A204.1 (cell line): ENCODE measurements around the gene PLEKHN1.
"Not testable (repeated sequence)": the region's sequence is repeated elsewhere in the genome, so short reads cannot be mapped to it uniquely, and the experiment has no call there.

Experiments
- FAIRE-seq: peaks from 2 replicates; lab custom pipeline; 2012; peaks lifted over from hg19 to GRCh38; lab: Jason Lieb, UNC

PLEKHN1 gene

GRCh38 chr1:1013105-1013921, 47.0 kb downstream of the PLEKHN1 start, which contains the start of gene ISG15:
ISG15 (plus strand) TSS chr1:1013497; CDS start chr1:1013574, 77 bp downstream.
- FAIRE-seq, result peak; percentile 78

- no peak for FAIRE-seq
Measured at GRCh38 chr1:1013922-1014648, 47.8 kb downstream of the PLEKHN1 start.

DNA sequence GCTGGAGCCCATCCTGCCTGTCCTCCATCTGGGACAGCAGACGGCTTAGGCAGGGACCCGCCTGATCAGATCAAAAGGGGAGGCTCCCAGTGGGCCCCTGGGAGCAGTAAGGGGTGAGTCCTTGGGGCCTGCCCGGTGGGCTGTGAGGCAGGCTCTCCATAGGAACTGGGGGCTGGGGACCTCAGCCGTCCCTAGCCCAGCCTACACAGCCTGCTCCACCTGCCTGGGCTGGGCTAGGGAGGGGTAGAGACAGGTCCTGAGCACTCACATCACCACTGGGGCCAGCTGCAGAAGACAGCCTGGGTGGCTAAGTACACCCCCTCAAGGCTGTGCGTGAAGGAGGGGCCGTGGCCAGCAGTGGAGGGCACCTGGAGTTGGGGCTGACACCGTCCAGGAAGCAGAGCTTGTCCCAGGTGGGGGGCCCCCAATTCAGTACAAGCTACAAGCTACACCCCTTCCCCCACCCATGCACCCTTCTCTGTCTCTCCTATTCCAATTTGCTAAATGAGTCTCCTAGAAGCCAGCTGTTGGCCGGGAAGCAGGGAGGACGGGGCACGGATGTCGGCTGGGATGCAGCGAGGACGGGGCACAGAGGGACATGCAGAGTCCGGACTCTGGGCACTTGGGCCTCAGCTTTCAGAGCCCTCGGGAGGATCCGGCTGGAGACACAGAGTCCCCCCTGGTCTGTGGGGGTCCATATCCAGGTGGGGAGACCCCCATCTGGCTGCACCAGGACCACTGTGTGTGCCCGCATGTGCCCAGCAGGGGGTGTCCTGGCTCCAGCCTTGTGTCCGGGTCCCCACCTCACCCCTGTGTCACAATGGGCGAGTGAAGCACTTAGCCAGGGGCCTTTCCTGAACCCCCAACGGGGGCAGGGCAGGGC, 48.8 kb downstream of the PLEKHN1 start:
- no peak for FAIRE-seq

DNA sequence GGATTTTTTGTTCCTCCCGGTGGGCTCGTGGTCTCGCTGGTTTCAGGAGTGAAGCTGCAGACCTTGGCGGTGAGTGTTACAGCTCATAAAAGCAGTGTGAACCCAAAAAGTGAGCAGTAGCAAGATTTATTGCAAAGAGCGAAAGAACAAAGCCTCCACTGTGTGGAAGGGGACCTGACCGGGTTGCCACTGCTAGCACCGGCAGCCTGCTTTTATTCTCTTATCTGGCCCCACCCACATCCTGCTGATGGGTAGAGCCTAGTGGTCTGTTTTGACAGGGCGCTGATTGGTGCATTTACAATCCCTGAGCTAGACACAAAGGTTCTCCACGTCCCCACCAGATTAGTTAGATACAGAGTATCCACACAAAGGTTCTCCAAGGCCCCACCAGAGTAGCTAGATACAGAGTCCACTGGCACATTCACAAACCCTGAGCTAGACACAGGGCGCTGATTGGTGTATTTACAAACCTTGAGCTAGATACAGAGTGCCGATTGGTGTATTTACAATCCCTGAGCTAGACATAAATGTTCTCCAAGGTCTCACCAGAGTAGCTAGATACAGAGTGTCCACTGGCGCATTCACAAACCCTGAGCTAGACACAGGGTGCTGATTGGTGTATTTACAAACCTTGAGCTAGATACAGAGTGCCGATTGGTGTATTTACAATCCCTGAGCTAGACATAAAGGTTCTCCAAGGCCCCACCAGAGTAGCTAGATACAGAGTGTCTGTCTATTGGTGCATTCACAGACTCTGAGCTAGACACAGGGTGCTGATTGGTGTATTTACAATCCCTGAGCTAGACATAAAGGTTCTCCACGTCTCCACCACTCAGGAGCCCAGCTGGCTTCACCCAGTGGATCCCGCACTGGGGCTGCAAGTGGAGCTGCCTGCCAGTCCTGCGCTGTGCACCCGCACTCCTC, 51.4 kb downstream of the PLEKHN1 start:
- not testable (repeated sequence) for FAIRE-seq

DNA sequence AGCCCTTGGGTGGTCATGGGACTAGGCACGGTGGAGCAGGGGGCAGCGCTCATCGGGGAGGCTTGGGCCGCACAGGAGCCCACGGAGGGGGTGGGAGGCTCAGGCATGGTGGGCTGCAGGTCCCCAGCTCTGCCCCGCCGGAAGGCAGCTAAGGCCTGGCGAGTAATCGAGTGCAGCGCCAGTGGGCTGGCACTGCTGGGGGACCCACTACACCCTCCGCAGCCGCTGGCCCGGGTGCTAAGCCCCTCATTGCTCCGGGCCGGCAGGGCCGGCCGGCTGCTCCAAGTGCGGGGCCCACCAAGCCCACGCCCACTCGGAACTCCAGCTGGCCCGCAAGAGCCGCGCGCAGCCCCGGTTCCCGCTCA, 52.0 kb downstream of the PLEKHN1 start:
- not testable (repeated sequence) for FAIRE-seq

DNA sequence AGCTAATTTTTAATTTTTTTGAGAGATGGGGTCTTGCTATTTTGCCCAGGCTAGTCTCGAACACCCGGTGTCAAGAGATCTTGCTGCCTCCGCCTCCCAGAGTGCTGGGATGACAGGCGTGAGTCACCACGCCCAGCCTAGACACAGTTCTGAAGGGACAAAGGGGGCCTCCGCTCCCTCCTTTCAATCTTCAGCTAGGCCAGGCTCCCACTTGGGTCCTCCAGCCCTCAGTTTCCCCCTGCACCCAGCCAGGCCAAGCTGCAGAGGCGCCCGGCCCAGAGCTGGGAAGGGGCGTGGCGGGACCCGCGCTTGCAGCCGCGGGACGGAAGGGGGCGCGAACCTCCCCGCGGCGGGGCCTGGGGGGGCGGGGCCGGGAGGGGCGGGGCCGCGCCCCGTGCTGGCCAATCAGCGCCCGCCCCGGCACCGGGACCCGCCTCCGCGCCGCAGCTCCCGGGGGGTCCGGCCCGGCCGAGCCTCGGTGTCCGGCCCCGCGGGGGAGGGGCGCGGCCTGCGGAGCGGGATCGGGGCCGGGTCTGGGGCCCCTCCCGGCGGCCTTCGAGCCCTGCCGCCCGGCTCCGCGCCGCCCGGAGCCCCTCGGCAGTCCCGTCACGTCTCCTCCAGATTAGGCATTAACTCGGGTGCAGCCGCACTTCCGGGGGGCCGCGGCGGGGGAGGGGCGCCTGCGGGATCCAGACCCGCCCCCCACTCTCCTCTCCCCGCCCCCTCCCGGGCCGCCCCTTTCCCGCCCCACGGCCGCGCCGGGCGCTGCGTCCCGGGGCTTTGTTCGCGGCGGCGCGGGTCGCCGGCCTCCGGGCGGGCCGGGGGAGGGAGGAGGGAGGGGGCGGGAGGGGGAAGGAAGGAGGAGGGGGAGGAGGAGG, 53.1 kb downstream of the PLEKHN1 start:
- FAIRE-seq, result no peak

DNA sequence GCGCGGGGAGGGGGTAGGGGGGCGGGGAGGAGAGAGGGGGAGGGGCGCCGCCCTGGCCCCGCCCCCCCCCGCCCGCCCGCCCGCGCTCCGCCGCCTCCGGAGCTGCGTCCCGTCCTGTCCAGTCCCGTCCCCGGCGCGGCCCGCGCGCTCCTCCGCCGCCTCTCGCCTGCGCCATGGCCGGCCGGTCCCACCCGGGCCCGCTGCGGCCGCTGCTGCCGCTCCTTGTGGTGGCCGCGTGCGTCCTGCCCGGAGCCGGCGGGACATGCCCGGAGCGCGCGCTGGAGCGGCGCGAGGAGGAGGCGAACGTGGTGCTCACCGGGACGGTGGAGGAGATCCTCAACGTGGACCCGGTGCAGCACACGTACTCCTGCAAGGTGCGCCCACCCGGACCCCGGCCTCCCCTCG, 53.7 kb downstream of the PLEKHN1 start, which contains the start of gene AGRN:
Gene AGRN (plus strand): TSS at position 121 of the 405 bp plus-strand sequence. CDS start 53 bp downstream, at position 174.
- no peak for FAIRE-seq

DNA sequence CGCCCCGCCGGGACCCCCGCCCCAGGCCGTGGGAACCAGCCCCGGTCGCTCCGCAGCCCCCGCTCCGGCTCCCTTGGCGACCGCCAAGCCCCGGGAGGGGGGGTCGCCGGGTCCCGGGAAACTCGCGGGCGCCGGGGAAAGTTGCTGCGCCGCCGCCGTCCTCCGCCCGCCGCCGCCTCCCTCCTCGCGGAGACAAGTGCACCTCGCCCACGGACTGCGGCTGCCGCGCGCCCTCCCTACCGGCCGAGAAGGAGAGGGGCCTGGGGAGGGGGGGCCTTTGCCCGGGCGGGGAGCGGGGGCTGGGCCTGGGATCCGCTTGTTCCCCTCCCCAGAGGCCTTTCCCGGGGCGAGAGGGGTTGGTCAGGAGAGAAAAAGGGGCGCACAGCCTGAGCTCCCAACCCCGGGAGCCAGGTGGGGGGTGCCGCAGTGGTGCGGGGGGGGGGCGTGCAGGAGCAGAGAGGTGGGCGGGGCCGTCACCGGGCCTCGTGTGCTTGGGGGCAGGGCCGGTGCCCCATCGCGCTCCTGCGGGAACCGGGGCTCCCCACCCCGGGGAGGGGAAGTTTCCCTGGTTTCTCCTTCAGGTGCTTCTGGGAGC, 54.2 kb downstream of the PLEKHN1 start:
- FAIRE-seq, result no peak

- no peak for FAIRE-seq
Measured at GRCh38 chr1:1021010-1021919, 55.0 kb downstream of the PLEKHN1 start.

DNA sequence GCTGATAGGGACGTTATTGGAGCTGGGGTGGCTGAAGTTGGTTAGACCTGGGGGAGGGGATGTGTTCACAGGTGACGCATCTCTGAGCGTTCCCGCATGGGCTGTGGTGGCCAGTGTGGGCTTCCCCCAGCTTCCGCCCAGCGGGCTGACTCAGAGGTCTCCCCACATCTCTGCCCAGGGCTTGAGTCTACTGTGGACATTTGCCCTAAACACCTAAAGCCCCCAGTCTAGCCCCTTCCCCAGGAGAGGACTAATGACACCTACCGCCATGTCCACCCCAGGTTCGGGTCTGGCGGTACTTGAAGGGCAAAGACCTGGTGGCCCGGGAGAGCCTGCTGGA, 55.6 kb downstream of the PLEKHN1 start:
- no peak for FAIRE-seq

DNA sequence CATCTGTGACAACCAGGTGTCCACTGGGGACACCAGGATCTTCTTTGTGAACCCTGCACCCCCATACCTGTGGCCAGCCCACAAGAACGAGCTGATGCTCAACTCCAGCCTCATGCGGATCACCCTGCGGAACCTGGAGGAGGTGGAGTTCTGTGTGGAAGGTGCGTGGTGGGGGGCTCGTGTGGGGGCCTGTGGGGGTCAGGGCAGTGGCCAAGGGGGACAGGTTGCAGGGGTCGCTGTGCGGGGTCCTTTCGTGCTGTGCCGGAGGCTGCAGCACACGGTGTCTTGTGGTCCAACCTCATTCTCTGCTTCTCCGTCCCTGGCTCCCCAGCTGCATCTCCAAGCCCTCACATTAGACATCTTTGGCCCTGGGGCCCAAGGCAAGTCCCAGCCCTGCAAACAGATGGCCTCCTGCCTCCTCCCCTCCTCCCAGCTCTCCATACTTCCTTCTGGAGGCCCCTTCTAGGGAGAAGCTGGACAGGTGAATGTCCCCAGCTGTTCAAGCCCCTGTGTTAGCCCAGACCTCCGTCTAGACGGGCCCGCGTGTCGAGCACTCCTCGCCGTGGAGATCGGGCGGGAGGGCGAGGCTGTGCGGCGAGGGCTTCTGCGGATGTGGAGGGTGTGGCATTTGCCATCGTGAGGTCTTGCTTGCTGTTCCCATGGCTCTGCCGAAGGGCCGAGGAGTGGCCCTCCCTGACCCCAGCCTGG, 56.2 kb downstream of the PLEKHN1 start:
- no peak for FAIRE-seq

DNA sequence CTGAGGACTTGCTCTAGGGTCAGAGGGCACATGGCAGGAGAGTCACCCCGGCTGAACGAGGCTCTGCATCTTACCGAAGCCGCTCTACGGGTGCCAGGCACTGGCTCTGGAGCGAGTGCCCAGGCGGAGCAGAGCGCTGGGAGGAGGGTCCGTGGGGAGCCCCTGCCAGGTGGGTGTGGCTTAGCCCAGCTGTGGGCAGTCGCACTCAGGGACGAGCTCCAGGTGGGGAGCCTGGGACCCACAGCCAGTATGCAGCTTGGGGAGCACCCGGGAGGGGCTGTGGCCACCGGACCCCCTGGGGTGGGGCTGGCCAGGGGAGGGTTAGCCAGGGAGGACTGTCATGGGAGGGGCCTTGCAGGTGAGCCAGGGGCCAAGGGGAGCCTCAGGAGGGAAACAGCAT, 57.4 kb downstream of the PLEKHN1 start:
- FAIRE-seq, result no peak

DNA sequence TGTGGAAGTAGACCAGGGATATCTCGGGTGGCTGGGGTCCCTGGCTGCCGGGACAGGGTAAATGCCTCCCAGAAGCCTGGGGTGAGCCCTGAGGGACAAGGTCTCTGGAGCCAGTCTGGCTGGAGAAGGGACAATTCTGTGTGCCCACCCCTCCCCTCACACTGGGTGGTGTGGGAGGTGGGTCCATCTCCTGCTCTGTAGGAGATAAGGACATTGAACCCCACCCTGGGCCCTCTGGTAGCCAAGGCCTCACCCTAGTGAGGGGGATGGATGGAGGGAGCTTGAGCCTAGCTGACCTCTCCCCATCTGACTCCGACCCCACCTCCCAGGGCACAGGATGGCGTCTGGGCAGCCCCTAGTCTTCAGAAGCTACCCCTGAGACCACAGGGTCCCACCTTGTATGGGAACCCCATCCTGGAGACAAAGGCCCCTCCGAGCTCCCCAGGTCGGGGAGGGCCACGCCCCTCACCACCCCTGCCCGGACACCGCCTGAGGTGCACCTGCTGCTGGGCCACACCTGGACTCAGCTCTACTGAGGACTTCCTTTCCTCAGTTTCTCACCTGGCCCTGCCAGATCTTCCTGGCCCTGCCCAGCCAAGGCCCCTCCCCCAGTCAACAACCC, 58.0 kb downstream of the PLEKHN1 start:
- no peak for FAIRE-seq

DNA sequence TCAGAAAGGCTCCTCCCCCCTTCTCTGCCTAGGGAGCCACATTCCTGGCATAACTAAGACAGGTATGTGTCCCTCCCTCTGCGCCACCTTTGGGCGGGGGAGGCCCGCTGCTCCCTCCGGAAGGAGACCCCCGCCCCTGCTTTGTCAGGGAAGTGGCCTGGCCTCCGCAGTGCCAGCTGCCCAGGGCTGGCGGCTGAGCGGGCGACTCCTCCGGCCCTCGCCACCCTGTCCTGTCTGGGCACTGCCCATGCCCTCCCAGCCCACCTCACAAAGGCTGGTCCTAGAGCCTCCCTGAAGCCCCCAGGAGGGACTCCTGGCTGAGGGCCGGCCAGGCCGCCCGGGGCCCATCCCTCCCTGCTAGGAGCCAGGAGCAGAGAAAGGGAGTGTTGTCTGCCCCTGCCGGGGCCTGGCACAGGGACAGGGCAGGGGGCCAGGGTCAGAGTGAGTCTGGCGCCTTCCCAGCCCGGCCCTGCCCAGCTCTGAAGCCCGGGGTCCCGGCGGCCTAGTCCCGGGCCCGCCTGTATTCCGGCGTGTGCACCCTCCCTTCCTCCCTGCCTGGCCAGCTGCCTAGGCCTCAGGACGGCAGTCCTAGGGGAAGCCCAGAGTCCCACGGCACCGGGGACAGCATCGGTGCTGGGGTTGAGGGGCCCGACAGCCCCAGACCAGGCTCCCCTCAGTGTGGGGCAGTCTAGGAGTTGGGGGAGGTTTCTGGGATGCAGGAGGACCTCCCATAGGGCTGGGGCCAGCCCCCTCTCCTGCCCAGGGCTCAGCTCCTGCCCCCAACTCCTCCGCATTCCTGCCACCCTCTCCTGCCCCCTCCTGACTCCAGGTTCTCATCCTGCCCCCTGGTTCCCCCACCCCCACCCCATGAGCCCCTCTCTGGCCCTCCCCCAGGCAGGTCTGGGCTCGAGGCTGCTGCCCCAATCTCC, 58.8 kb downstream of the PLEKHN1 start:
- FAIRE-seq, result no peak
